OCI-M2 (cell line): Measurements from ENCODE around the gene ZNF839.

Experiments used
- DNase-seq: peaks from one replicate; lab custom pipeline; 2025; ENCODE audit not compliant: unreplicated experiment; lab: John Stamatoyannopoulos, UW

The ZNF839 gene

DNA sequence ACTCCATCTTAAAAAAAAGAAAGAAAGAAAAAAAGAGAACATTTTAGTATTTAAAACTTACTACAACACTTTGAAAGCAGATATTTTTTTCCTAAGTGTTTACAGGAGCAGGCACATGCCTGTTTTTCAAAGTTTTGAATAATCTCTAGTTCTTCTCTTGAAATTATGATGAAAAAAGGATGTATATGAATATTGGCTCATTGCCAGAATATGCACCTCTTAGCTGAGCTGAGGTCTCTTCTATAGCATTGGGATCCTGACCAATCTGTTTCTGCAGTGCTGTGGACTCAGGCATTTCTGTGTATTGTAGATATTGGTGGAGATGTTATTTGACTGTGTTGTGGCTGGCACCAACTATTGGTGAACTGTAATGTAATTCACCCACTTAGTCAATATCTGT lies 58.1 kb downstream of the ZNF839 start:
- DNase-seq, result no peak

GRCh38 chr14:102378830-102379229 lies 59.3 kb downstream of the ZNF839 start:
- no peak for DNase-seq

GRCh38 chr14:102387086-102387485 lies 67.5 kb downstream of the ZNF839 start:
- no peak for DNase-seq

GRCh38 chr14:102389246-102389645 lies 69.7 kb downstream of the ZNF839 start:
- no peak for DNase-seq

DNA sequence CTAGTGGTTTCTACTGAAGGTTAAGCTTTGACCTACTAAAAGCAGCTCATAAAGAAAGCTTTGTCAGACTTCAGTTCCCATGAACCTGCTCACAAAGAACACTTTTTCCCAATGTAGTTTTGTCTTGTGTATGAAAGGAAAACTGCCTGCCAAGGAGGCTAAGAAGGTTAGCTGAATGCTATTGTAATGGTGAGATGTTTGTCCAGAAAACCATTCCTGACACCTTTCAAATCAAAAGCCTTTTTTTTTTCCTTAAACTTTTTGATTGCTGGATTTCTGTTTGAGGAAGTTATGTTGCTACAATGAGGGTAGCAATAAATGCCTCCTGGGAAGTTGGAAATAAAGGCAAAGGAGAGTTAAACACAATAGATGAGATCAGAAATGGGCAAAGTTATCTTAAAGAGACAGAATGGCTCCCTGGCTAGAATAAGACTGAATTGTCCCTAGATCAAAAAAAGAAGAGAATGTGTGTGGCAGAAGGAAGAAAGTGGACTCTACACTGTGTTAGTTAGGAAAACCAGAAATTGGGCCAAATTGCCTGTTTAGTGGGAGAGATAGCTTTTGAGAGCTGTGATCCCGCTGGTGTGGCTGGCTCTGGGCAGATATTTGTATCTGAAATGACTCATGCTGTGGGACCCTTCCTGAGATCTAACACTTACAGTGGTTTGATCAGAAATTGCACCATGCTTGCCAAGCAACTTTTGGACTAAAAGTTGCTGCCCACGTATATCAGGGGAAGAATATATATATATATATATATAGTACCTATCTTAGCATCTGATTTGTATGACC lies 70.7 kb downstream of the ZNF839 start:
- no peak for DNase-seq
